Epithelial cell of esophagus (primary cell): Measurements from ENCODE around the gene NTF3.

ENCODE experiments used
- DNase-seq: peaks from one replicate; pipeline ENCODE4 v3.0.0; 2010; ENCODE audit warnings: low read depth
- H3K4me3 ChIP-seq: 2 replicates; pipeline ENCODE4 v1.5.1; 2011; ENCODE audit warnings: mild to moderate bottlenecking, low read length, control low read depth
- CTCF ChIP-seq: IDR thresholded peaks from 2 replicates; pipeline ENCODE4 v1.5.1; 2011; ENCODE audit warnings: low read depth, mild to moderate bottlenecking, low read length, control low read depth, inconsistent platforms; ENCODE audit not compliant: insufficient read depth; ENCODE audit errors: missing control alignments

Gene NTF3

GRCh38 chr12:5447320-5447719 is 15.4 kb downstream of the NTF3 start:
- no peak for TF ChIP-seq CTCF
- no peak overlapping the region for H3K4me3 ChIP-seq
- no peak for DNase-seq

GRCh38 chr12:5451251-5451650 is 19.3 kb downstream of the NTF3 start:
- no peak overlapping the region for H3K4me3 ChIP-seq
- TF ChIP-seq CTCF: no peak
- DNase-seq: no peak

GRCh38 chr12:5452569-5452968 is 20.7 kb downstream of the NTF3 start:
- DNase-seq: no peak
- no peak for TF ChIP-seq CTCF
- H3K4me3 ChIP-seq: no peak overlapping the region

- no peak overlapping the region for H3K4me3 ChIP-seq
- no peak for DNase-seq
- TF ChIP-seq CTCF: no peak
Observed at GRCh38 chr12:5453466-5453865, 21.6 kb downstream of the NTF3 start.

DNA sequence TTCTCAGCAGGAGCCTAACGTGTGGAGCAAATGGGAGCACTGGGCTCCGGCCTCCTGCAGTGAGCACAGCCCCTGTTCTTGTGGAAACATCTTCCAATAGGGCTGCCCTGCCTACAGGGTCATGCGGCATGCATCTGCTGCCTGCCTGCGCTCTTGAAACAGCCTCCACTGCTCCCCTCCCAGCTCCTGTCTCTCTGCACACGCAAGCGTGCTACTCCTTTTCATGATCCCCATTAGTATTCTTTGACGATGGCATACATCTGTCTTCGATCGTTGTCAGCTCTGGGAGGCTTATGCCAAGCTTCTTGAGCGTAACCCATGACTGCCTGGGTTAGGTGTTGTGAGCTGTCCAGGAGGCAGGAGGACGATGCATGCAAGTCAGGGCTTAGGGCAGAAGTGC is 23.1 kb downstream of the NTF3 start:
- TF ChIP-seq CTCF: no peak
- no peak for DNase-seq
- no peak overlapping the region for H3K4me3 ChIP-seq

- no peak overlapping the region for H3K4me3 ChIP-seq
- DNase-seq: no peak
- TF ChIP-seq CTCF: no peak
Observed at GRCh38 chr12:5456030-5456429, 24.1 kb downstream of the NTF3 start.

GRCh38 chr12:5456906-5457305 is 25.0 kb downstream of the NTF3 start:
- no peak for DNase-seq
- no peak for TF ChIP-seq CTCF

More at GRCh38 chr12:5456906-5457305, 25.0 kb downstream of the NTF3 start:
- no peak overlapping the region for H3K4me3 ChIP-seq
